HCT116 (cell line): ENCODE data around the gene TMEM269. TPM values are rescaled to one million over a fixed set of nuclear protein-coding genes. Genes with fewer than 3 reads are reported as not detected.

ENCODE experiments used
- ATAC-seq: fragments of 200-7000 bp; cut with Tn5 transposase; 2 replicates; pipeline ENCODE4 v1.9.1; 2020; ENCODE audit warnings: mild to moderate bottlenecking, moderate library complexity
- BruUV-seq: library from RNA; stranded (reverse); fragments of 400-500 nt; replicated peaks from 2 replicates; lab custom pipeline; 2021; lab: Mats Ljungman, UMichigan
- CTCF ChIA-PET: fragments of 300-600 bp; sonication (Branson Sonifier 250); formaldehyde crosslinking; loops from one replicate; lab custom pipeline; 2021; ENCODE audit warnings: antibody characterized with exemption; lab: Charles Lee
- POLR2A ChIA-PET: fragments of 300-600, 350-600 bp; sonication (Branson Sonifier 250); formaldehyde crosslinking; loops from one replicate; lab custom pipeline; 2021; ENCODE audit warnings: antibody characterized with exemption; lab: Charles Lee
- RAD21 ChIA-PET, 2 experiments: fragments of 300-600 bp; sonication (Branson Sonifier 250); formaldehyde crosslinking; loops; one replicate each; lab custom pipeline; 2023; ENCODE audit warnings: low total read pairs in 2 of 2; ENCODE audit not compliant: uncharacterized antibody in 2 of 2, unreplicated experiment in 2 of 2, low non-redundant PET in 1 of 2; lab: Charles Lee
- DNase-seq: peaks from one replicate; pipeline ENCODE4 v3.0.0-alpha.2; 2010; ENCODE audit warnings: low read depth, low spot score
- H2AFZ ChIP-seq: fragments of 200-600 bp; shearing (Covaris generic), sonication (generic); 2 replicates; pipeline ENCODE4 v1.6.1; 2017; ENCODE audit warnings: low read depth, mixed run types, mixed read lengths, antibody characterized with exemption, low read length; ENCODE audit not compliant: poor library complexity, severe bottlenecking
- H3K27ac ChIP-seq: 2 replicates; pipeline ENCODE4 v1.5.1; 2012; ENCODE audit warnings: low read depth, low read length
- H3K27me3 ChIP-seq: fragments of 200-600 bp; sonication (generic); 2 replicates; pipeline ENCODE4 v1.6.1; 2016; ENCODE audit warnings: mixed run types, low read length, mixed read lengths; ENCODE audit not compliant: insufficient read depth
- H3K36me3 ChIP-seq, 2 experiments: fragments of 200-500 bp in 1 of 2; fragments of 200-600 bp in 1 of 2; sonication (Bioruptor generic) in 1 of 2; sonication (generic) in 1 of 2; 2 replicates each; pipeline versions ENCODE4 v1.5.1 to v1.6.1; 2014 to 2016; ENCODE audit warnings: low read length in 2 of 2, inconsistent platforms in 1 of 2, mixed read lengths in 1 of 2, mixed run types in 1 of 2; ENCODE audit not compliant: insufficient read depth in 2 of 2, control insufficient read depth in 1 of 2
- H3K4me1 ChIP-seq, 2 experiments: fragments of 200-600 bp in 1 of 2; sonication (generic) in 1 of 2; 2 replicates each; pipeline versions ENCODE4 v1.5.1 to v1.6.1; 2012 to 2017; ENCODE audit warnings: low read length in 2 of 2, inconsistent platforms in 1 of 2, mild to moderate bottlenecking in 1 of 2, mixed read lengths in 1 of 2, mixed run types in 1 of 2, moderate library complexity in 1 of 2; ENCODE audit not compliant: insufficient read depth in 2 of 2, control insufficient read depth in 1 of 2
- H3K4me2 ChIP-seq: fragments of 200-600 bp; sonication (generic); 2 replicates; pipeline ENCODE4 v1.6.1; 2017; ENCODE audit warnings: mixed run types, low read length, mixed read lengths
- H3K4me3 ChIP-seq, 2 experiments: fragments of 200-600 bp in 1 of 2; sonication (generic) in 1 of 2; replicated peaks in 1 of 2; 2 replicates each; pipeline ENCODE4 v1.5.1; 2011 to 2016; ENCODE audit warnings: low read length in 2 of 2, control low read depth in 1 of 2, low read depth in 1 of 2, mild to moderate bottlenecking in 1 of 2, mixed read lengths in 1 of 2, mixed run types in 1 of 2
- H3K79me2 ChIP-seq: fragments of 200-600 bp; sonication (generic); 2 replicates; pipeline ENCODE4 v1.6.1; 2017; ENCODE audit warnings: mild to moderate bottlenecking, mixed run types, low read length, moderate library complexity, mixed read lengths; ENCODE audit not compliant: insufficient read depth
- H3K9ac ChIP-seq: fragments of 200-600 bp; sonication (generic); 2 replicates; pipeline ENCODE4 v1.6.1; 2016; ENCODE audit warnings: low read length, mixed read lengths
- H3K9me2 ChIP-seq: fragments of 200-600 bp; sonication (generic), shearing (Covaris generic); 2 replicates; pipeline ENCODE4 v1.6.1; 2017; ENCODE audit warnings: mixed run types, mild to moderate bottlenecking, moderate library complexity; ENCODE audit not compliant: insufficient read depth
- H3K9me3 ChIP-seq, 2 experiments: fragments of 200-500 bp in 1 of 2; fragments of 200-600 bp in 1 of 2; sonication (Bioruptor generic) in 1 of 2; sonication (generic) in 1 of 2; 2 replicates each; pipeline ENCODE4 v1.6.1; 2014 to 2017; ENCODE audit warnings: low read length in 2 of 2, mixed read lengths in 2 of 2, inconsistent platforms in 1 of 2, low read depth in 1 of 2, mild to moderate bottlenecking in 1 of 2, mixed run types in 1 of 2, moderate library complexity in 1 of 2; ENCODE audit not compliant: control insufficient read depth in 1 of 2, insufficient read depth in 1 of 2
- H4K20me1 ChIP-seq: fragments of 200-600 bp; sonication (generic), shearing (Covaris generic); 2 replicates; pipeline ENCODE4 v1.6.1; 2017; ENCODE audit warnings: mixed run types, mild to moderate bottlenecking, moderate library complexity; ENCODE audit not compliant: insufficient read depth
- CTCF ChIP-seq, 3 experiments: fragments of 200-600 bp in 1 of 3; sonication (generic) in 1 of 3; IDR thresholded peaks in 2 of 3; conservative IDR thresholded peaks in 1 of 3; 2 replicates each; pipeline ENCODE4 v1.5.1; 2012 to 2017; ENCODE audit warnings: low read depth in 2 of 3, low read length in 2 of 3, antibody characterized with exemption in 1 of 3, borderline replicate concordance in 1 of 3, control low read depth in 1 of 3, mild to moderate bottlenecking in 1 of 3, mixed read lengths in 1 of 3, mixed run types in 1 of 3, moderate library complexity in 1 of 3; ENCODE audit not compliant: insufficient read depth in 1 of 3
- EGR1 ChIP-seq: IDR thresholded peaks from 2 replicates; pipeline ENCODE4 v1.6.1; 2012; ENCODE audit warnings: low read depth
- ELF1 ChIP-seq: IDR thresholded peaks from 2 replicates; pipeline ENCODE4 v1.6.1; 2012; ENCODE audit warnings: low read depth, borderline replicate concordance
- EZH2 ChIP-seq: fragments of 200-600 bp; sonication (generic); IDR thresholded peaks from 2 replicates; pipeline ENCODE4 v1.6.1; 2017; ENCODE audit warnings: antibody characterized with exemption, mixed run types
- FOSL1 ChIP-seq: IDR thresholded peaks from 2 replicates; pipeline ENCODE4 v1.6.1; 2012; ENCODE audit warnings: low read depth
- POLR2A ChIP-seq: IDR thresholded peaks from 2 replicates; pipeline ENCODE4 v1.7.0; 2011; ENCODE audit warnings: borderline replicate concordance; ENCODE audit not compliant: insufficient read depth, insufficient read length; ENCODE audit errors: extremely low read depth
- POLR2AphosphoS5 ChIP-seq: IDR thresholded peaks from 2 replicates; pipeline ENCODE4 v1.6.1; 2011; ENCODE audit warnings: mild to moderate bottlenecking, low read depth, low read length, moderate library complexity
- SRF ChIP-seq: IDR thresholded peaks from 2 replicates; pipeline ENCODE4 v1.6.1; 2012; ENCODE audit warnings: low read depth
- YY1 ChIP-seq: IDR thresholded peaks from 2 replicates; pipeline ENCODE4 v1.6.1; 2011; ENCODE audit warnings: low read length, low read depth, moderate library complexity, mild to moderate bottlenecking; ENCODE audit not compliant: insufficient replicate concordance; ENCODE audit errors: extremely low read depth
- ZNF274 ChIP-seq: fragments of 200-500 bp; sonication (Bioruptor generic); IDR thresholded peaks from 2 replicates; pipeline ENCODE4 v1.6.1; 2014; ENCODE audit warnings: mild to moderate bottlenecking, low read depth, low read length, inconsistent platforms
- intact Hi-C: fragments of 100-400 bp; cut with micrococcal nuclease; formaldehyde crosslinking; loops from 2 replicates; pipeline ENCODE4 v1.10.0; 2022
- total RNA-seq: library from RNA; stranded (reverse); gene quantifications from one replicate; pipeline ENCODE4 v1.2.1, GENCODE V29; 2021; ENCODE audit not compliant: unreplicated experiment
- TF ChIP-seq, protein P1 (sequence below): IDR thresholded peaks from 2 replicates; pipeline ENCODE4 v1.6.1; 2012; ENCODE audit warnings: low read depth

The TMEM269 gene
- total RNA-seq, 1 experiment from 2014 or later: 0.34 TPM

DNA sequence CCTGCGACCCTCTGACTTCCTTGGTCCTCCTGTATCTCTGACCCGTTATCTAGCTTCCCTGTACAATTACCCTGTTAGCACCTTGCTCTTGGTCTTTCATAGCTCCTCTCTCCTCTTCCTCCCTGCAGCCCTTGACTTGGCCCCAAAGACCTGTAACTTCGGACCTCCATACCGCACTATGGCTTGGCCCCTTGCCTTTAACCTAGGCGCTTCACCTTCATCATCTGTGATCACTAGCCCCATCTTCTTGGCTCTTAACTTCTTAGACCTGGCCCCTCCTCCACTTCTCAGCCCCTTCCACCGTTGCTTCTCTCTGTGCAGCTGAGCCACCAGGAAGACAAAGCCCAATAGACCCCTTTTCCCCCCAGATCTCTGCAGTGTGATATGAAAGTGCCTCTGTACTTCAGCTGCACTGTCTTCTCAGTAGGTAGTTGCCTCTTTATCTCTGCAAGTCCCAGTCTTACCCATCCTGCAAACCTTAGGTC, 62.4 kb downstream of the TMEM269 start:
- RAD21 ChIA-PET: interaction anchor here (1.4 to 1.5 kb wide), 2 partner anchors 226 kb away, joined by 4 to 7 read pairs; no protein-coding TSS in a partner anchor
- no peak overlapping the region for H2AFZ ChIP-seq
- H3K27ac ChIP-seq: peak overlapping the region; percentile 53
- peak overlapping the region; percentile 83 for H3K4me2 ChIP-seq
- CTCF ChIA-PET: interaction anchor here (1.2 to 2.2 kb wide), 5 partner anchors 9 to 226 kb away, joined by 5 to 10 read pairs (median 7); no protein-coding TSS in a partner anchor
- BruUV-seq: no TSS peak
- H3K4me3 ChIP-seq: peak overlapping the region; percentile 79 to 82
- peak overlapping the region; percentile 77 for H3K9ac ChIP-seq
- no peaks in the 10 kb centered on the region for H4K20me1 ChIP-seq
- ATAC-seq: no peak
- no peaks in the 10 kb centered on the region for H3K27me3 ChIP-seq
- POLR2A ChIA-PET: interaction anchor here (1.2 to 1.6 kb wide), 5 partner anchors 19 to 325 kb away, joined by 3 to 7 read pairs (median 3); partner anchors contain the start of genes CFAP57, EBNA1BP2 and ERMAP
- H3K9me2 ChIP-seq: no peaks in the 10 kb centered on the region
- no peaks in the 10 kb centered on the region for H3K9me3 ChIP-seq
- TF ChIP-seq ELF1 (no peak), ZNF274 (no peak), CTCF (IDR thresholded peaks at IDR 0.05 in 2 of 3, conservative IDR thresholded peaks at IDR 0.05 in 1 of 3; ENCODE audit: borderline replicate concordance in 1 of 3, insufficient read depth in 1 of 3, low read depth in 2 of 3, low read length in 2 of 3) (no peak), EZH2 (no peak), FOSL1 (no peak), POLR2A (no peak), YY1 (no peak), POLR2AphosphoS5 (no peak), SRF (no peak), EGR1 (no peak)
- TF ChIP-seq, protein P1, sequence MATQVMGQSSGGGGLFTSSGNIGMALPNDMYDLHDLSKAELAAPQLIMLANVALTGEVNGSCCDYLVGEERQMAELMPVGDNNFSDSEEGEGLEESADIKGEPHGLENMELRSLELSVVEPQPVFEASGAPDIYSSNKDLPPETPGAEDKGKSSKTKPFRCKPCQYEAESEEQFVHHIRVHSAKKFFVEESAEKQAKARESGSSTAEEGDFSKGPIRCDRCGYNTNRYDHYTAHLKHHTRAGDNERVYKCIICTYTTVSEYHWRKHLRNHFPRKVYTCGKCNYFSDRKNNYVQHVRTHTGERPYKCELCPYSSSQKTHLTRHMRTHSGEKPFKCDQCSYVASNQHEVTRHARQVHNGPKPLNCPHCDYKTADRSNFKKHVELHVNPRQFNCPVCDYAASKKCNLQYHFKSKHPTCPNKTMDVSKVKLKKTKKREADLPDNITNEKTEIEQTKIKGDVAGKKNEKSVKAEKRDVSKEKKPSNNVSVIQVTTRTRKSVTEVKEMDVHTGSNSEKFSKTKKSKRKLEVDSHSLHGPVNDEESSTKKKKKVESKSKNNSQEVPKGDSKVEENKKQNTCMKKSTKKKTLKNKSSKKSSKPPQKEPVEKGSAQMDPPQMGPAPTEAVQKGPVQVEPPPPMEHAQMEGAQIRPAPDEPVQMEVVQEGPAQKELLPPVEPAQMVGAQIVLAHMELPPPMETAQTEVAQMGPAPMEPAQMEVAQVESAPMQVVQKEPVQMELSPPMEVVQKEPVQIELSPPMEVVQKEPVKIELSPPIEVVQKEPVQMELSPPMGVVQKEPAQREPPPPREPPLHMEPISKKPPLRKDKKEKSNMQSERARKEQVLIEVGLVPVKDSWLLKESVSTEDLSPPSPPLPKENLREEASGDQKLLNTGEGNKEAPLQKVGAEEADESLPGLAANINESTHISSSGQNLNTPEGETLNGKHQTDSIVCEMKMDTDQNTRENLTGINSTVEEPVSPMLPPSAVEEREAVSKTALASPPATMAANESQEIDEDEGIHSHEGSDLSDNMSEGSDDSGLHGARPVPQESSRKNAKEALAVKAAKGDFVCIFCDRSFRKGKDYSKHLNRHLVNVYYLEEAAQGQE: no peak
- H3K79me2 ChIP-seq: peaks cover 23% of the 10 kb centered on the region
- peaks cover 7 to 16% of the 10 kb centered on the region in 2 experiments; a peak in 3 of 4 replicates for H3K4me1 ChIP-seq
- peaks cover 7 to 8% of the 10 kb centered on the region in 2 experiments; a peak in 3 of 4 replicates for H3K36me3 ChIP-seq
- DNase-seq: no peak
- intact Hi-C loops: no loop called here
